Glutamatergic neuron (in vitro differentiated cells): ENCODE data around the gene PDE10A. TPM values are rescaled to one million over a fixed set of nuclear protein-coding genes. Genes with fewer than 3 reads are reported as not detected.
A peak's percentile ranks its signal among the peaks of the same experiment; 100 is the strongest.

Experiments used
- DNase-seq: peaks from one replicate; pipeline ENCODE4 v3.0.0; 2022
- H3K27ac Mint-ChIP-seq: one replicate; pipeline ENCODE4 v1.8.0; 2020; ENCODE audit warnings: mild to moderate bottlenecking, mixed read lengths, inconsistent platforms; ENCODE audit not compliant: unreplicated experiment
- H3K27me3 Mint-ChIP-seq: one replicate; pipeline ENCODE4 v1.8.0; 2020; ENCODE audit warnings: mild to moderate bottlenecking, moderate library complexity, mixed read lengths, inconsistent platforms; ENCODE audit not compliant: unreplicated experiment
- H3K36me3 Mint-ChIP-seq: one replicate; pipeline ENCODE4 v1.8.0; 2020; ENCODE audit warnings: mild to moderate bottlenecking, mixed read lengths, inconsistent platforms; ENCODE audit not compliant: unreplicated experiment
- H3K4me1 Mint-ChIP-seq: one replicate; pipeline ENCODE4 v1.8.0; 2020; ENCODE audit warnings: mild to moderate bottlenecking, low read depth, mixed read lengths, inconsistent platforms; ENCODE audit not compliant: unreplicated experiment
- H3K4me3 Mint-ChIP-seq: one replicate; pipeline ENCODE4 v1.8.0; 2020; ENCODE audit warnings: mild to moderate bottlenecking, mixed read lengths, inconsistent platforms; ENCODE audit not compliant: unreplicated experiment
- H3K9me3 Mint-ChIP-seq: one replicate; pipeline ENCODE4 v1.8.0; 2020; ENCODE audit warnings: mild to moderate bottlenecking, moderate library complexity, mixed read lengths, inconsistent platforms; ENCODE audit not compliant: unreplicated experiment
- CTCF ChIP-seq: fragments of 200-600 bp; sonication (generic); IDR thresholded peaks from one replicate; pipeline ENCODE4 v1.5.0; 2021; ENCODE audit not compliant: partially characterized antibody, unreplicated experiment
- total RNA-seq: library from RNA; stranded (reverse); fragmentation: NEBNext Ultra II Directional; extraction: Animal tissue kit (Norgen Biotek cat#: 25700); gene quantifications from one replicate; pipeline ENCODE4 v1.2.1, GENCODE V29; 2021; ENCODE audit not compliant: unreplicated experiment

Gene PDE10A
- total RNA-seq, 1 donor from 2014 or later, result 24.5 TPM

- Mint-ChIP-seq H3K4me3 (no peak overlapping the region), H3K9me3 (peaks cover 5% of the 10 kb centered on the region), H3K27me3 (peaks cover 3% of the 10 kb centered on the region), H3K36me3 (peaks cover 12% of the 10 kb centered on the region), H3K4me1 (peaks cover 10% of the 10 kb centered on the region), H3K27ac (no peak overlapping the region)
- no peak for TF ChIP-seq CTCF
- DNase-seq, result no peak
Measured at GRCh38 chr6:165443462-165443861, 219.6 kb downstream of the PDE10A start.

- Mint-ChIP-seq H3K4me3 (no peak overlapping the region), H3K27me3 (peaks cover 3% of the 10 kb centered on the region), H3K27ac (no peak overlapping the region), H3K4me1 (peaks cover 10% of the 10 kb centered on the region), H3K36me3 (peaks cover 12% of the 10 kb centered on the region), H3K9me3 (peaks cover 5% of the 10 kb centered on the region)
- no peak for DNase-seq
- no peak for TF ChIP-seq CTCF
Measured at GRCh38 chr6:165441181-165441580, 221.9 kb downstream of the PDE10A start.

DNA sequence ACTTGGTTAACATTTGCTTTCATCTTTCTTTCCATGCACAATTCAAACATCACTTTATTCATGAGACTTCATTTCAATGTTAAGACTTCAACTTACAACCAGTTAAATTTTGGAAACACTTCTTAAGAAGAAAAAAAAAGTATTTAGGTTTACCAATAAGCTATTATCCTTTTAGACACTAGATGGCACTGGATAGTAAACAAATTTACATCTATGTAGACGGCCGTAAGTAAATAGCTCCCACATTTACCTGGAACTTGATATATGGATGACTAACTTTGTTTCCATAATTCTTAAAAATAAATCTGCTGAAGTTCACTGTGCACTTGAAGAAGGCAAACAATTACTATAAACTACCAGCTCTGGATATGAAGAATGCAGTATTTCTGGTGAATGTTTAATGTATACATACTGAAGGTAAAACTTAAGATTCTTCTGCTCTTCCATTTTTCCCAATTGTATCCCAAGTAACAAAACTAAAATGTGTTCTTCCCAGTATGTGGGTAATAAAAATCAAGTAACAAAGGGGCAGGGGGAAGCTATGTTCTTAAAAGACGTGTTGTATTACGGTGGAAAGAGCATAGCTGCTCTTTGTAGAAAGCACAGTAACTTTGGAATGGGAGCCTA, 223.0 kb downstream of the PDE10A start:
- H3K36me3 Mint-ChIP-seq, result peaks cover 12% of the 10 kb centered on the region
- peaks cover 3% of the 10 kb centered on the region for H3K27me3 Mint-ChIP-seq
- H3K4me1 Mint-ChIP-seq, result peaks cover under 1% of the 10 kb centered on the region
- TF ChIP-seq CTCF, result peak; percentile 59
- DNase-seq, result no peak
- H3K9me3 Mint-ChIP-seq, result peaks cover 3% of the 10 kb centered on the region
- H3K27ac Mint-ChIP-seq, result no peak overlapping the region
- no peak overlapping the region for H3K4me3 Mint-ChIP-seq

GRCh38 chr6:165426892-165427291, 236.1 kb downstream of the PDE10A start:
- Mint-ChIP-seq H3K9me3 (no peaks in the 10 kb centered on the region), H3K27me3 (no peaks in the 10 kb centered on the region), H3K4me1 (no peaks in the 10 kb centered on the region), H3K4me3 (no peak overlapping the region), H3K27ac (no peak overlapping the region), H3K36me3 (peaks cover 5% of the 10 kb centered on the region)
- no peak for TF ChIP-seq CTCF
- DNase-seq, result no peak

DNA sequence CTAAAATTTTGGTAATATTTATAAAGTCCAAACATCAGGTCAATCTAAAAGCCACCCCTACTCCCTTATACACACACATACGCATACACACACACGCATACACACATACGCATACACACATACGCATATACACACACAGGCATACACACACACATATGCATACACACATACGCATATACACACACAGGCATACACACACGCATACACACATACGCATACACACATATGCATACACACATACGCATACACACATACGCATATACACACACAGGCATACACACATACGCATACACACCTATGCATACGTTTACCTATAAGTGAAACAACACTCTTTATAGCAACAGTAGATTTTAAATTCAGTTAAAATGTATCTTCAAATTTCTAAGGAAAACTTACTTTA, 240.8 kb downstream of the PDE10A start:
- Mint-ChIP-seq H3K9me3 (no peaks in the 10 kb centered on the region), H3K27ac (no peak overlapping the region), H3K4me1 (no peaks in the 10 kb centered on the region), H3K27me3 (no peaks in the 10 kb centered on the region), H3K36me3 (peaks cover 2% of the 10 kb centered on the region), H3K4me3 (no peak overlapping the region)
- no peak for DNase-seq
- no peak for TF ChIP-seq CTCF
